PC-3 (cell line): ENCODE results near the gene PAN3.

Experiments
- EZH2 ChIP-seq: fragments of 300-600 bp; sonication (generic); IDR thresholded peaks from one replicate; pipeline ENCODE4 v1.6.1; 2017; ENCODE audit warnings: antibody characterized with exemption, mild to moderate bottlenecking, low read length; ENCODE audit not compliant: unreplicated experiment
- EZH2phosphoT487 ChIP-seq: fragments of 300-600 bp; sonication (generic); IDR thresholded peaks from 2 replicates; pipeline ENCODE4 v1.6.1; 2018; ENCODE audit warnings: mild to moderate bottlenecking, antibody characterized with exemption, low read length, borderline replicate concordance
- TF ChIP-seq, protein P1 (sequence below): fragments of 300-600 bp; sonication (generic); conservative IDR thresholded peaks from 2 replicates; pipeline ENCODE4 v1.5.1; 2017; ENCODE audit warnings: antibody characterized with exemption, low read depth, mild to moderate bottlenecking, low read length

DNA sequence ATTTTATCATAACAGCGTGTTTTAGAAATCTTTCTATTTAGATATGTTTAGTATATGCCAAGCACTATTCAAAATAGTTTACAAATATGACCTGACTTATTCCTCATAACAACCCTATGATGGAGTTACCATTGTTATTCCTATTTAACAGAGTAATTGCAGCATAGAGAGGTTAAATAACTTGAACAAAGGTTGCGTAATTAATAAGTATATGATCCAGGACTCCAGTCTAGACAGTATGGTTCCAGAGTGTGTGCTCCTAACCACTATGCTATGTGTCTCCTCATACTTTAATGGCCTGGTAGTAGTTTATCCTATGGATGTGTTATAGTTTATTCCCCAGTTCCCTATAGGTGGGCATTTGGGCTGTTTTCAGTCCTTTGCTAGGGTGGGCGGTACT, 145.3 kb downstream of the PAN3 start:
- TF ChIP-seq EZH2 (no peak), EZH2phosphoT487 (no peak)
- TF ChIP-seq, protein P1, sequence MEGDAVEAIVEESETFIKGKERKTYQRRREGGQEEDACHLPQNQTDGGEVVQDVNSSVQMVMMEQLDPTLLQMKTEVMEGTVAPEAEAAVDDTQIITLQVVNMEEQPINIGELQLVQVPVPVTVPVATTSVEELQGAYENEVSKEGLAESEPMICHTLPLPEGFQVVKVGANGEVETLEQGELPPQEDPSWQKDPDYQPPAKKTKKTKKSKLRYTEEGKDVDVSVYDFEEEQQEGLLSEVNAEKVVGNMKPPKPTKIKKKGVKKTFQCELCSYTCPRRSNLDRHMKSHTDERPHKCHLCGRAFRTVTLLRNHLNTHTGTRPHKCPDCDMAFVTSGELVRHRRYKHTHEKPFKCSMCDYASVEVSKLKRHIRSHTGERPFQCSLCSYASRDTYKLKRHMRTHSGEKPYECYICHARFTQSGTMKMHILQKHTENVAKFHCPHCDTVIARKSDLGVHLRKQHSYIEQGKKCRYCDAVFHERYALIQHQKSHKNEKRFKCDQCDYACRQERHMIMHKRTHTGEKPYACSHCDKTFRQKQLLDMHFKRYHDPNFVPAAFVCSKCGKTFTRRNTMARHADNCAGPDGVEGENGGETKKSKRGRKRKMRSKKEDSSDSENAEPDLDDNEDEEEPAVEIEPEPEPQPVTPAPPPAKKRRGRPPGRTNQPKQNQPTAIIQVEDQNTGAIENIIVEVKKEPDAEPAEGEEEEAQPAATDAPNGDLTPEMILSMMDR: no peak
